NB4 (cell line): ENCODE measurements around the gene TNFAIP1.

Experiments
- DNase-seq: peaks from one replicate; pipeline ENCODE4 v3.0.0; 2010; ENCODE audit warnings: low read depth
- H3K4me3 ChIP-seq: one replicate; pipeline ENCODE4 v1.5.1; 2011; ENCODE audit warnings: mild to moderate bottlenecking, low read depth, low read length, moderate library complexity
- CTCF ChIP-seq: IDR thresholded peaks from one replicate; pipeline ENCODE4 v1.5.1; 2012; ENCODE audit warnings: low read depth, low read length
- MAX ChIP-seq: IDR thresholded peaks from 2 replicates; pipeline ENCODE4 v1.6.1; 2011; ENCODE audit warnings: low read depth, low read length
- MYC ChIP-seq: IDR thresholded peaks from 2 replicates; pipeline ENCODE4 v1.6.1; 2011; ENCODE audit warnings: low read depth, low read length
- POLR2A ChIP-seq: IDR thresholded peaks from 2 replicates; pipeline ENCODE4 v1.6.1; 2011; ENCODE audit warnings: mild to moderate bottlenecking; ENCODE audit not compliant: insufficient read length; ENCODE audit errors: extremely low read depth

The TNFAIP1 gene

GRCh38 chr17:28371245-28372202 lies 36.0 kb downstream of the TNFAIP1 start, which contains the start of gene SARM1:
Gene SARM1, plus strand, starts transcription at chr17:28371694. Its CDS starts 339 bp downstream, at chr17:28372033.
- TF ChIP-seq POLR2A (no peak), MAX (peak; percentile 62), MYC (peak; percentile 39; the same call in 1 of the 2 replicates), CTCF (no peak)
- DNase-seq, result peak; percentile 82
- no peak within 1 kb of the TSS for H3K4me3 ChIP-seq

GRCh38 chr17:28372203-28372944 lies 36.8 kb downstream of the TNFAIP1 start:
- TF ChIP-seq POLR2A (no peak), MYC (no peak), CTCF (no peak), MAX (no peak)
- DNase-seq, result no peak
- H3K4me3 ChIP-seq, result no peak overlapping the region

GRCh38 chr17:28372945-28373274 lies 37.3 kb downstream of the TNFAIP1 start:
- no peak overlapping the region for H3K4me3 ChIP-seq
- DNase-seq, result no peak
- TF ChIP-seq POLR2A (no peak), MAX (no peak), MYC (no peak), CTCF (no peak)

- TF ChIP-seq POLR2A, result no peak
- TF ChIP-seq CTCF, result no peak
- no peak for TF ChIP-seq MYC
- no peak for TF ChIP-seq MAX
- peak; percentile 40 for DNase-seq
- no peak overlapping the region for H3K4me3 ChIP-seq
These were observed 44.5 kb downstream of the TNFAIP1 start for GRCh38 chr17:28379814-28380801.

GRCh38 chr17:28381141-28381825 lies 45.7 kb downstream of the TNFAIP1 start:
- no peak for DNase-seq
- TF ChIP-seq MAX (no peak), MYC (no peak), CTCF (no peak), POLR2A (no peak)
- no peak overlapping the region for H3K4me3 ChIP-seq
